ENCODE data around the gene GJA5. TPM values are rescaled to one million over a fixed set of nuclear protein-coding genes. Genes with fewer than 3 reads are reported as not detected.

GJA5 gene
- total and polyA plus RNA-seq, 2 donors (not counting 1 experiment from before 2014, with no cell fraction given), result not detected

DNA sequence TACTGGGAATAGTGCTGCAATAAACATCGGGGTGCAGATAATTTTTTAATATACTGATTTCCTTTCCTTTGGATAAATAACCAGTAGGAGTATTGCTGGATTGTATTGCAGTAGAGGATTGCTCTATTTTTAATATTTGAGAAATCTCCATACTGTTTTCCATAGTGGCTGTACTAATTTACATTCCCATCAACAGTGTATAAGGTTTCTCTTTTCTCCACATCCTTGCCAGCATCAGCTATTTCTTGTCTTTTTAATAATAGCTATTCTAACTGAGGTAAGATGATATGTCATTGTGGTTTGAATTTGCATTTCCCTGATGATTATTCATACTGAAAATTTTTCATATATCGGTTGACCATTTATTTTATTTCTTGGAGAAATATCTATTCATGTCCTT lies 31.1 kb downstream of the GJA5 start:
- no peaks in the 10 kb centered on the region for H3K27me3 ChIP-seq (replicated peaks in 1 of 4; ENCODE audit: control extremely low read depth in 1 of 4, control insufficient read depth in 3 of 4, insufficient read depth in 4 of 4, low read length in 3 of 4)
- peaks cover 0 to 1% (median 0%) of the 10 kb centered on the region in 3 donors for H3K9me3 ChIP-seq (ENCODE audit: control extremely low read depth in 1 of 3, control insufficient read depth in 2 of 3, insufficient read depth in 1 of 3, low read length in 2 of 3)
- Mint-ChIP-seq H3K4me3 (no peak overlapping the region), H3K27me3 (peaks cover 24% of the 10 kb centered on the region), H3K9me3 (ENCODE audit: insufficient read depth) (no peaks in the 10 kb centered on the region), H3K4me1 (no peaks in the 10 kb centered on the region), H3K27ac (no peak overlapping the region)
- ChIA-PET CTCF (no interaction called here), POLR2A (no interaction called here)
- no peak overlapping the region for H3K4me3 ChIP-seq (ENCODE audit: control extremely low read depth in 1 of 5, extremely low read depth in 1 of 5, insufficient read depth in 1 of 5, low read depth in 2 of 5, low read length in 4 of 5)
- no peak overlapping the region for H3K4me2 ChIP-seq (replicated peaks; ENCODE audit: low read depth, low read length, poor library complexity, severe bottlenecking)
- ATAC-seq (ENCODE audit: low read depth) (no peak), DNase-seq (no peak)
- WGBS (ENCODE audit: insufficient coverage), result no CpG with 5 or more reads among the region's 2 CpGs
- no peaks in the 10 kb centered on the region for H4K20me1 ChIP-seq (ENCODE audit: control insufficient read depth, insufficient read depth, low read length, poor library complexity, severe bottlenecking)
- no peak overlapping the region for H3K27ac ChIP-seq (ENCODE audit: low read length in 2 of 2)
- intact Hi-C loops (cut with micrococcal nuclease), result no loop called here
- no peaks in the 10 kb centered on the region for H3K4me1 ChIP-seq (ENCODE audit: control insufficient read depth in 2 of 2, insufficient read depth in 2 of 2, low read length in 2 of 2)
- no peak overlapping the region for H2AFZ ChIP-seq (ENCODE audit: insufficient read depth, low read depth, low read length, poor library complexity, severe bottlenecking)
- H3K79me2 ChIP-seq (ENCODE audit: control insufficient read depth, insufficient read depth, low read length), result no peaks in the 10 kb centered on the region
- no peaks in the 10 kb centered on the region for H3K36me3 ChIP-seq (replicated peaks in 1 of 2; ENCODE audit: control extremely low read depth in 1 of 2, control insufficient read depth in 1 of 2, extremely low read depth in 1 of 2, insufficient read depth in 2 of 2, low read length in 1 of 2)
- TF ChIP-seq, protein P1, sequence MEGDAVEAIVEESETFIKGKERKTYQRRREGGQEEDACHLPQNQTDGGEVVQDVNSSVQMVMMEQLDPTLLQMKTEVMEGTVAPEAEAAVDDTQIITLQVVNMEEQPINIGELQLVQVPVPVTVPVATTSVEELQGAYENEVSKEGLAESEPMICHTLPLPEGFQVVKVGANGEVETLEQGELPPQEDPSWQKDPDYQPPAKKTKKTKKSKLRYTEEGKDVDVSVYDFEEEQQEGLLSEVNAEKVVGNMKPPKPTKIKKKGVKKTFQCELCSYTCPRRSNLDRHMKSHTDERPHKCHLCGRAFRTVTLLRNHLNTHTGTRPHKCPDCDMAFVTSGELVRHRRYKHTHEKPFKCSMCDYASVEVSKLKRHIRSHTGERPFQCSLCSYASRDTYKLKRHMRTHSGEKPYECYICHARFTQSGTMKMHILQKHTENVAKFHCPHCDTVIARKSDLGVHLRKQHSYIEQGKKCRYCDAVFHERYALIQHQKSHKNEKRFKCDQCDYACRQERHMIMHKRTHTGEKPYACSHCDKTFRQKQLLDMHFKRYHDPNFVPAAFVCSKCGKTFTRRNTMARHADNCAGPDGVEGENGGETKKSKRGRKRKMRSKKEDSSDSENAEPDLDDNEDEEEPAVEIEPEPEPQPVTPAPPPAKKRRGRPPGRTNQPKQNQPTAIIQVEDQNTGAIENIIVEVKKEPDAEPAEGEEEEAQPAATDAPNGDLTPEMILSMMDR (IDR thresholded peaks at IDR 0.05), result no peak
- TF ChIP-seq EZH2 (IDR thresholded peaks at IDR 0.05; ENCODE audit: borderline replicate concordance, insufficient read depth, low read depth, low read length, poor library complexity, severe bottlenecking), result no peak
- H3K9ac ChIP-seq (ENCODE audit: low read length), result no peak overlapping the region

DNA sequence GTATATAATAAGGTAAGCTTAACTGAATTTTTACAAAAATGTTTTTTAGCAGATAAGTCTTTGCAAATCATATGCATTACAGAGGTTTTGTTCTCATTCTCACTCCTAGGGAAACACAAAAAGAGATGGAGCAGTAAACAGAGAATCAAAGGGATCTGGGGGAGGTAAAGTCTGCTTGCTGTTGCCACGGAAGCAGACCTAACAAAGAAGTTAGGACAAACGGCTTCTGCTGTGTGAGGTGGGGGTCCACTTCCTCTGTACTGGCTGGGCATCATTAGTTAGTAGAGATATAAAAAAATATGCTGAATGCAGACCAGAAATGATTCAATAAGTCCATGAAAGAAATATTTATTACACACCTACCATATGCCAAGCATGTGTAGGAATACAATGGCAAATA lies 34.2 kb downstream of the GJA5 start:
- no CpG with 5 or more reads among the region's 2 CpGs for WGBS (ENCODE audit: insufficient coverage)
- Histone ChIP-seq H3K36me3 (replicated peaks in 1 of 2; ENCODE audit: control extremely low read depth in 1 of 2, control insufficient read depth in 1 of 2, extremely low read depth in 1 of 2, insufficient read depth in 2 of 2, low read length in 1 of 2) (no peaks in the 10 kb centered on the region), H3K27ac (ENCODE audit: low read length in 2 of 2) (no peak overlapping the region), H3K9me3 (ENCODE audit: control extremely low read depth in 1 of 3, control insufficient read depth in 2 of 3, insufficient read depth in 1 of 3, low read length in 2 of 3) (no peaks in the 10 kb centered on the region), H3K27me3 (replicated peaks in 1 of 4; ENCODE audit: control extremely low read depth in 1 of 4, control insufficient read depth in 3 of 4, insufficient read depth in 4 of 4, low read length in 3 of 4) (peaks cover 0 to 4% (median 0%) of the 10 kb centered on the region in 4 experiments), H4K20me1 (ENCODE audit: control insufficient read depth, insufficient read depth, low read length, poor library complexity, severe bottlenecking) (no peaks in the 10 kb centered on the region), H3K79me2 (ENCODE audit: control insufficient read depth, insufficient read depth, low read length) (no peaks in the 10 kb centered on the region), H2AFZ (ENCODE audit: insufficient read depth, low read depth, low read length, poor library complexity, severe bottlenecking) (no peak overlapping the region), H3K4me1 (ENCODE audit: control insufficient read depth in 2 of 2, insufficient read depth in 2 of 2, low read length in 2 of 2) (no peaks in the 10 kb centered on the region), H3K9ac (ENCODE audit: low read length) (no peak overlapping the region), H3K4me2 (replicated peaks; ENCODE audit: low read depth, low read length, poor library complexity, severe bottlenecking) (no peak overlapping the region), H3K4me3 (ENCODE audit: control extremely low read depth in 1 of 5, extremely low read depth in 1 of 5, insufficient read depth in 1 of 5, low read depth in 2 of 5, low read length in 4 of 5) (no peak overlapping the region)
- ChIA-PET CTCF (interaction anchor here (1.8 kb wide), 1 partner anchor 9 kb away, joined by 4 read pairs; no protein-coding TSS in a partner anchor), POLR2A (no interaction called here)
- Mint-ChIP-seq H3K4me3 (no peak overlapping the region), H3K27ac (no peak overlapping the region), H3K9me3 (ENCODE audit: insufficient read depth) (no peaks in the 10 kb centered on the region), H3K27me3 (peaks cover 28% of the 10 kb centered on the region), H3K4me1 (no peaks in the 10 kb centered on the region)
- DNase-seq, result no peak
- no peak for ATAC-seq (ENCODE audit: low read depth)
- TF ChIP-seq, protein P1 (IDR thresholded peaks at IDR 0.05), result no peak
- no peak for TF ChIP-seq EZH2 (IDR thresholded peaks at IDR 0.05; ENCODE audit: borderline replicate concordance, insufficient read depth, low read depth, low read length, poor library complexity, severe bottlenecking)
- intact Hi-C loops (cut with micrococcal nuclease), result no loop called here
